Measurements from ENCODE around the gene CKMT2. TPM values are rescaled to one million over a fixed set of nuclear protein-coding genes. Genes with fewer than 3 reads are reported as not detected.

CKMT2 gene
- total RNA-seq, 1 experiment from 2014 or later: not detected

DNA sequence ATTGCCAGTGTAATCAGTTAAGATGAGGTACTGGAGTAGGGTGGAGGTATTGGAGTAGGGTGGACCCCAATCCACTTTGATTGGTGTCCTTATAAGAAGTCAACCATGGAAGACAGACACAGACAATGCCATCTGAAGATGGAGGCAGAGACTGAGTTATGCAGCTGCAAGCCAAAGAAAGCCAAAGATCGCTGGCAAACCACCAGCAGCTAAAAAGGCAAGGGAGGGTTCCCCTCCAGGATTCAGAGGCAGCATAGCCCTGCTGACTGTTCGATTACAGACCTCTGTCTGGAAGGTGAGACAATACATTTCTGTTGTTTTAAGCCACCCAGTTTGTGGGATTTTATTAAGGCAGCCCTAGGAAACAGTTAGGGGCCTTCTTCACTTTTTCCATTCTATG, 30.5 kb upstream of the CKMT2 start:
- Histone ChIP-seq H3K9me3 (ENCODE audit: low read length) (no peaks in the 10 kb centered on the region), H3K4me1 (ENCODE audit: insufficient read depth, low read length) (no peaks in the 10 kb centered on the region), H3K9ac (ENCODE audit: low read length) (no peak overlapping the region), H3F3A (ENCODE audit: low read length, unreplicated experiment) (no peaks in the 10 kb centered on the region), H2AFZ (ENCODE audit: low read length) (no peak overlapping the region), H3K27ac (ENCODE audit: low read length) (no peak overlapping the region), H3K36me3 (ENCODE audit: low read depth, low read length) (no peaks in the 10 kb centered on the region), H3K27me3 (ENCODE audit: low read length) (no peaks in the 10 kb centered on the region), H3K4me3 (ENCODE audit: low read length) (no peak overlapping the region), H3K9me2 (replicated peaks; ENCODE audit: low read length) (no peaks in the 10 kb centered on the region), H3K4me2 (ENCODE audit: low read length) (no peak overlapping the region), H3K79me2 (ENCODE audit: low read length) (no peaks in the 10 kb centered on the region), H4K20me1 (ENCODE audit: low read length) (no peaks in the 10 kb centered on the region)
- BruUV-seq (replicated peaks): no TSS peak
- ChIA-PET CTCF (no interaction called here), POLR2A (ENCODE audit: unreplicated experiment) (no interaction called here)
- ATAC-seq (no peak), DNase-seq (no peak)
- intact Hi-C loops (cut with micrococcal nuclease): no loop called here
- no peak for TF ChIP-seq EZH2phosphoT487 (IDR thresholded peaks at IDR 0.05; ENCODE audit: borderline replicate concordance, low read length)
- no peak for TF ChIP-seq EZH2 (IDR thresholded peaks at IDR 0.05; ENCODE audit: low read length, unreplicated experiment)
- TF ChIP-seq, protein P1, sequence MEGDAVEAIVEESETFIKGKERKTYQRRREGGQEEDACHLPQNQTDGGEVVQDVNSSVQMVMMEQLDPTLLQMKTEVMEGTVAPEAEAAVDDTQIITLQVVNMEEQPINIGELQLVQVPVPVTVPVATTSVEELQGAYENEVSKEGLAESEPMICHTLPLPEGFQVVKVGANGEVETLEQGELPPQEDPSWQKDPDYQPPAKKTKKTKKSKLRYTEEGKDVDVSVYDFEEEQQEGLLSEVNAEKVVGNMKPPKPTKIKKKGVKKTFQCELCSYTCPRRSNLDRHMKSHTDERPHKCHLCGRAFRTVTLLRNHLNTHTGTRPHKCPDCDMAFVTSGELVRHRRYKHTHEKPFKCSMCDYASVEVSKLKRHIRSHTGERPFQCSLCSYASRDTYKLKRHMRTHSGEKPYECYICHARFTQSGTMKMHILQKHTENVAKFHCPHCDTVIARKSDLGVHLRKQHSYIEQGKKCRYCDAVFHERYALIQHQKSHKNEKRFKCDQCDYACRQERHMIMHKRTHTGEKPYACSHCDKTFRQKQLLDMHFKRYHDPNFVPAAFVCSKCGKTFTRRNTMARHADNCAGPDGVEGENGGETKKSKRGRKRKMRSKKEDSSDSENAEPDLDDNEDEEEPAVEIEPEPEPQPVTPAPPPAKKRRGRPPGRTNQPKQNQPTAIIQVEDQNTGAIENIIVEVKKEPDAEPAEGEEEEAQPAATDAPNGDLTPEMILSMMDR (conservative IDR thresholded peaks at IDR 0.05; ENCODE audit: low read depth, low read length): no peak

DNA sequence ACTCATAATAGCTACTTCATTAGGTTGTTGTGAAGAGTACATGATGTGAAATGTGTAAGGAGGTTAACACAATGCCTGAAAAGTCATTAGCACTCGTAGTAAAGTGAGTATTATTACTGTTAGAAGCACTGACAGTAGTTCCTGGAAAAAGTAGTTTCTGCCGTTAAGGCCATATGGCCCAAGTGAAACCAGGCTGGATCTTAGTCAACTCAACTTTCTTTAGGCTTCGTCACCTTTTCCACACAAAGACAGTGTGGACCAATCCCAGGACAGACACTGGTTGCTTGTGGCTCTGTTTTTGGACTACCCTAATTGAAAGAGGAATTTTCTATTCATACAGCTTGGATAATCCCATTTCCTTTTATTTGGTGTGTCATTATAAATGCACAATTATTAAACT, 29.4 kb upstream of the CKMT2 start:
- H3K79me2 ChIP-seq (ENCODE audit: low read length): no peaks in the 10 kb centered on the region
- H3K4me3 ChIP-seq (ENCODE audit: low read length): no peak overlapping the region
- H3K9me3 ChIP-seq (ENCODE audit: low read length): no peaks in the 10 kb centered on the region
- intact Hi-C loops (cut with micrococcal nuclease): no loop called here
- no peaks in the 10 kb centered on the region for H3K9me2 ChIP-seq (replicated peaks; ENCODE audit: low read length)
- no peaks in the 10 kb centered on the region for H3F3A ChIP-seq (ENCODE audit: low read length, unreplicated experiment)
- no peaks in the 10 kb centered on the region for H3K27me3 ChIP-seq (ENCODE audit: low read length)
- H3K36me3 ChIP-seq (ENCODE audit: low read depth, low read length): no peaks in the 10 kb centered on the region
- H3K27ac ChIP-seq (ENCODE audit: low read length): no peak overlapping the region
- H3K4me2 ChIP-seq (ENCODE audit: low read length): no peak overlapping the region
- DNase-seq: no peak
- ATAC-seq: no peak
- CTCF ChIA-PET: no interaction called here
- BruUV-seq (replicated peaks): no TSS peak
- H3K4me1 ChIP-seq (ENCODE audit: insufficient read depth, low read length): peaks cover 2% of the 10 kb centered on the region
- no peaks in the 10 kb centered on the region for H4K20me1 ChIP-seq (ENCODE audit: low read length)
- no peak overlapping the region for H2AFZ ChIP-seq (ENCODE audit: low read length)
- TF ChIP-seq, protein P1 (conservative IDR thresholded peaks at IDR 0.05; ENCODE audit: low read depth, low read length): no peak
- TF ChIP-seq EZH2 (IDR thresholded peaks at IDR 0.05; ENCODE audit: low read length, unreplicated experiment) (no peak), EZH2phosphoT487 (IDR thresholded peaks at IDR 0.05; ENCODE audit: borderline replicate concordance, low read length) (no peak)
- POLR2A ChIA-PET (ENCODE audit: unreplicated experiment): no interaction called here
- no peak overlapping the region for H3K9ac ChIP-seq (ENCODE audit: low read length)

DNA sequence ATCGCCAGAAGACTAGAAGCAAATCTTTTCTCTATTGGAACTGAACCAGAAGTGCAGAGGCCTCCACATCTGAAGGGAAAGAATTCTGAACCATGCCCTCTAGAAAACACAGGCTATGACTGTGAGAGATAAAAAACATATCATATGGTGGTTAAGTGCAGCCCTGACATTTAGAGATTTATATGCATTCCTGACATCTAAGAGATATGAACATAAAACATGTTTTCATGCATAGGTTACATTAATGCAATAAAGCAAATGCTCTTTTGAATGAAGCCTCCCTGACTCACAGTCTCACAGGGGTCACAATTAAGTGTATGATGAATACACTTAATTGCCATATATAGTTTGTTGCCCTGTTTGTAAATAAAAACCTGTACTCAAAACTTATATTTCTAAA, 28.9 kb upstream of the CKMT2 start:
- Histone ChIP-seq H3K9me2 (replicated peaks; ENCODE audit: low read length) (no peaks in the 10 kb centered on the region), H3K9me3 (ENCODE audit: low read length) (no peaks in the 10 kb centered on the region), H3K4me3 (ENCODE audit: low read length) (no peak overlapping the region), H3K36me3 (ENCODE audit: low read depth, low read length) (no peaks in the 10 kb centered on the region), H3F3A (ENCODE audit: low read length, unreplicated experiment) (no peaks in the 10 kb centered on the region), H3K4me1 (ENCODE audit: insufficient read depth, low read length) (peaks cover 7% of the 10 kb centered on the region), H3K27ac (ENCODE audit: low read length) (no peak overlapping the region), H3K27me3 (ENCODE audit: low read length) (no peaks in the 10 kb centered on the region), H4K20me1 (ENCODE audit: low read length) (no peaks in the 10 kb centered on the region), H3K79me2 (ENCODE audit: low read length) (no peaks in the 10 kb centered on the region), H2AFZ (ENCODE audit: low read length) (no peak overlapping the region), H3K9ac (ENCODE audit: low read length) (no peak overlapping the region), H3K4me2 (ENCODE audit: low read length) (no peak overlapping the region)
- no TSS peak for BruUV-seq (replicated peaks)
- ChIA-PET CTCF (no interaction called here), POLR2A (ENCODE audit: unreplicated experiment) (no interaction called here)
- intact Hi-C loops (cut with micrococcal nuclease): no loop called here
- DNase-seq (no peak), ATAC-seq (no peak)
- TF ChIP-seq, protein P1 (conservative IDR thresholded peaks at IDR 0.05; ENCODE audit: low read depth, low read length): no peak
- TF ChIP-seq EZH2phosphoT487 (IDR thresholded peaks at IDR 0.05; ENCODE audit: borderline replicate concordance, low read length): no peak
- no peak for TF ChIP-seq EZH2 (IDR thresholded peaks at IDR 0.05; ENCODE audit: low read length, unreplicated experiment)
